MM.1S (cell line): ENCODE measurements around the gene HIPK2.

Experiments
- DNase-seq: peaks from one replicate; pipeline ENCODE4 v3.0.0-alpha.2; 2015
- H2AFZ ChIP-seq: fragments of 300-600 bp; sonication (generic); 2 replicates; pipeline ENCODE4 v1.6.0; 2016; ENCODE audit warnings: antibody characterized with exemption, low read length
- H3F3A ChIP-seq: fragments of 300-600 bp; sonication (generic); 2 replicates; pipeline ENCODE4 v1.6.1; 2016; ENCODE audit warnings: mild to moderate bottlenecking, antibody characterized with exemption, low read length, moderate library complexity, mixed read lengths; ENCODE audit not compliant: insufficient read depth
- H3K27ac ChIP-seq: fragments of 300-600 bp; sonication (generic); 2 replicates; pipeline ENCODE4 v1.5.1; 2016; ENCODE audit warnings: mild to moderate bottlenecking, low read length
- H3K27me3 ChIP-seq: fragments of 300-600 bp; sonication (generic); replicated peaks from 2 replicates; pipeline ENCODE4 v1.6.0; 2016; ENCODE audit warnings: low read length; ENCODE audit not compliant: insufficient read depth
- H3K36me3 ChIP-seq: fragments of 300-600 bp; sonication (generic); replicated peaks from 2 replicates; pipeline ENCODE4 v1.6.1; 2016; ENCODE audit warnings: mild to moderate bottlenecking, low read length, mixed read lengths; ENCODE audit not compliant: insufficient read depth
- H3K4me1 ChIP-seq: fragments of 300-600 bp; sonication (generic); 2 replicates; pipeline ENCODE4 v1.6.1; 2016; ENCODE audit warnings: low read length, mixed read lengths
- H3K4me2 ChIP-seq: fragments of 300-600 bp; sonication (generic); 2 replicates; pipeline ENCODE4 v1.6.0; 2016; ENCODE audit warnings: low read depth, low read length
- H3K4me3 ChIP-seq: fragments of 300-600 bp; sonication (generic); 2 replicates; pipeline ENCODE4 v1.5.1; 2016; ENCODE audit warnings: low read length, mixed read lengths
- H3K79me2 ChIP-seq: fragments of 300-600 bp; sonication (generic); 2 replicates; pipeline ENCODE4 v1.6.1; 2016; ENCODE audit warnings: mixed run types, low read length, mixed read lengths
- H3K9ac ChIP-seq: fragments of 300-600 bp; sonication (generic); 2 replicates; pipeline ENCODE4 v1.6.1; 2016; ENCODE audit warnings: low read length, mixed read lengths
- H3K9me2 ChIP-seq: fragments of 300-600 bp; sonication (generic); replicated peaks from 2 replicates; pipeline ENCODE4 v1.6.1; 2016; ENCODE audit warnings: mild to moderate bottlenecking, low read length, mixed read lengths; ENCODE audit not compliant: insufficient read depth
- H3K9me3 ChIP-seq: fragments of 300-600 bp; sonication (generic); replicated peaks from 2 replicates; pipeline ENCODE4 v1.6.1; 2016; ENCODE audit warnings: mild to moderate bottlenecking, low read length, mixed read lengths; ENCODE audit not compliant: insufficient read depth
- H4K20me1 ChIP-seq: fragments of 300-600 bp; sonication (generic); 2 replicates; pipeline ENCODE4 v1.6.1; 2016; ENCODE audit warnings: mild to moderate bottlenecking, low read length, moderate library complexity, mixed read lengths; ENCODE audit not compliant: insufficient read depth
- CTCF ChIP-seq: fragments of 300-600 bp; sonication (generic); IDR thresholded peaks from 2 replicates; pipeline ENCODE4 v1.5.1; 2016; ENCODE audit warnings: antibody characterized with exemption, low read length, mixed read lengths
- EZH2 ChIP-seq: fragments of 300-600 bp; sonication (generic); optimal IDR thresholded peaks from 2 replicates; pipeline ENCODE3; 2017; ENCODE audit warnings: low read depth, mild to moderate bottlenecking, antibody characterized with exemption, low read length, mixed read lengths
- EZH2phosphoT487 ChIP-seq: fragments of 300-600 bp; sonication (generic); IDR thresholded peaks from 2 replicates; pipeline ENCODE4 v1.6.1; 2018; ENCODE audit warnings: antibody characterized with exemption, low read length

HIPK2 gene

DNA sequence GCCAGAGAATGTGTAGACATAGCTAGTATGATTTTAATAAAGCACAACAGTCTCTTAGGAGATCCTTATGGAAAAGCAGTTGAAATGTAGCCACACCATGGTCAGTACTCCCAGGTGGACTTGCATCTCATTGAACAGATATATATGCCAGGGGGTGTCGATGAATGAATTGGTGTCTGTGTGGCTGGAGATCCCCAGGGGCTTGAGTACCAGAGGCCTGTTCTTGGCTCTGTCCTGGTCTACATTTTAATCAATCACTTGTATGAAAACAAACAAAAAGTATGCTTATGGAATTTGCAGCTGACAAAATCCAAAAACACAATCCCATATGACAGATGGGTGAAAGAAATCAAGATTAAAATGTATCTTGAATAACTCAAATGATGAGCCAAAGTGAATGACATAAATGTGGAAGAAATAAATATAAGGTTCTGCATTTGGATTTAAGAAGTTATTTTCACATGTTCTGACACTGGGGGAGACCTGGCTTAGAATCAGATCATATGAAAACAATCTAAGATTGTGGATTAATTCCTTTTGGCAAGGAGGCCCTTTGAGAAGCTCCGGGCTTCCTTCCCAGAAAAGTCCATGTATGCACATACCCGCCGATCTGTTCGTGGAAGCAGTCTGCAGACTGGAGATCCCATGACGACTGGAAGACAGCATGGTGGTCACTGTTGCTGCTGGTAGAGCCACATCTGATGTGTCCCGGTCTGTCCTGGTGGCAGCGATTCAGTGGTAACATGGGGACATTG, 238.7 kb downstream of the HIPK2 start:
- Histone ChIP-seq H3K4me2 (no peak overlapping the region), H2AFZ (no peak overlapping the region), H3K4me1 (no peaks in the 10 kb centered on the region), H3K9ac (no peak overlapping the region), H3F3A (no peaks in the 10 kb centered on the region), H3K36me3 (no peaks in the 10 kb centered on the region), H4K20me1 (no peaks in the 10 kb centered on the region), H3K4me3 (no peak overlapping the region), H3K79me2 (no peaks in the 10 kb centered on the region), H3K27me3 (0 out of 2 replicates have a peak, but pooled peaks cover 5% of the 10 kb centered on the region), H3K27ac (no peak overlapping the region), H3K9me2 (no peaks in the 10 kb centered on the region), H3K9me3 (no peaks in the 10 kb centered on the region)
- DNase-seq = no peak
- no peak for TF ChIP-seq EZH2
- TF ChIP-seq CTCF = no peak
- no peak for TF ChIP-seq EZH2phosphoT487

DNA sequence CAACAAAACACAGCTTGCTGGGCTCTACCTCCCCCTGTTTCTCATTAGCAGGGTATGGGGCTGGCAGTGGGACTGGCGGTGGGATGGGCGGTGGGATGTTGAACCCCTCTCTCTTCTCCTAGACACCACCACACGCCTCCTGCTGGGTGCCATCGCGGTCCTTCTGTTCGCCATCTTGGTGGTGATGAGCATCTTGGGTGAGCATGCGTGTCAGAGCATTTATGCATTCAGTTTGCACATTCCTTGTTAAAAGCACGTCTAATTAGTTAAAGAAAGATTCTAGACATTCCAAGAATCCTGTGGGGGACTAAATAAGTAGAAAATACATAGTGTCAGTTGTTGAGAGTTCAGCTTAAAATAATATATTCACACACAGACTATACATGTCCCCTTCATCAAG, 241.6 kb downstream of the HIPK2 start:
- Histone ChIP-seq H3K79me2 (no peaks in the 10 kb centered on the region), H3K9ac (no peak overlapping the region), H4K20me1 (no peaks in the 10 kb centered on the region), H3K9me2 (no peaks in the 10 kb centered on the region), H3K9me3 (no peaks in the 10 kb centered on the region), H3K4me3 (no peak overlapping the region), H3K4me2 (no peak overlapping the region), H3K27ac (no peak overlapping the region), H3K36me3 (no peaks in the 10 kb centered on the region), H3K27me3 (no peaks in the 10 kb centered on the region), H3K4me1 (no peaks in the 10 kb centered on the region), H2AFZ (no peak overlapping the region), H3F3A (no peaks in the 10 kb centered on the region)
- TF ChIP-seq EZH2phosphoT487 (no peak), CTCF (no peak), EZH2 (no peak)
- no peak for DNase-seq

DNA sequence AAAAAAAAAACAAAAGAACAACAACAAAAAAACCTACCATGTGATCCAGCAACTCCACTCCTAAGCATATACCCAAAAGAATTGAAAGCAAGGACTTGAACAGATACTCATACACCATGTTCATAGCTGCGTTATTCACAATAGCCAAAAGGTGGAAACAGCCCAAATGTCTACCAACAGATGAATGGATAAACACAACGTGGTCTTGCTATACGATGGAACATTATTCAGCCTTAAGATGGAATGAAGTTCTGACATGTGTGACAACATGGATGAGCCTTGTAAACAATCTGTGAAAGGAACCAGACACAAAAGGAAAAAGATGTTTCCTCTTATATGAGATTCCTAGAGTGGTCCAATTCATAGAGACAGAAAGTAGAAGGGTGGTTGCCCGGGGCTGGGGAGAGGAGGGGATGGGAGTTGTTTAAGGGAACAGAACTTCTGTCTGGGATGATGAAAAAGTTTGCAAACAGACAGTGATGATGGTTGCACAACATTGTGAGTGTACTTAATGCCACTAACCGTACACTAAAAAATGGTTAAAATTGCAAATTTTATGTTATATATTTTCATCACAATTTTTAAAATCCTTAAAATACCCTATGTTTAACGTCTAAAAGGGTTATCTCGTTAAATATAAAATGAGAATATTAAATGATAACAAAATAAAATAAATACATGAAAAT, 242.7 kb downstream of the HIPK2 start:
- Histone ChIP-seq H3K9ac (no peak overlapping the region), H2AFZ (no peak overlapping the region), H3K27ac (no peak overlapping the region), H4K20me1 (no peaks in the 10 kb centered on the region), H3K27me3 (no peaks in the 10 kb centered on the region), H3K4me1 (no peaks in the 10 kb centered on the region), H3K9me2 (no peaks in the 10 kb centered on the region), H3K79me2 (no peaks in the 10 kb centered on the region), H3K4me3 (no peak overlapping the region), H3K4me2 (no peak overlapping the region), H3F3A (no peaks in the 10 kb centered on the region), H3K9me3 (no peaks in the 10 kb centered on the region), H3K36me3 (no peaks in the 10 kb centered on the region)
- no peak for DNase-seq
- no peak for TF ChIP-seq CTCF
- TF ChIP-seq EZH2 = no peak
- TF ChIP-seq EZH2phosphoT487 = no peak
